Kidney glomerular epithelial cell (primary cell): ENCODE measurements around the gene TRIL.

Experiments
- DNase-seq: peaks from one replicate; lab custom pipeline; 2025; lab: John Stamatoyannopoulos, UW

Gene TRIL

GRCh38 chr7:28940741-28941384, 17.3 kb downstream of the TRIL start:
- no peak for DNase-seq

DNA sequence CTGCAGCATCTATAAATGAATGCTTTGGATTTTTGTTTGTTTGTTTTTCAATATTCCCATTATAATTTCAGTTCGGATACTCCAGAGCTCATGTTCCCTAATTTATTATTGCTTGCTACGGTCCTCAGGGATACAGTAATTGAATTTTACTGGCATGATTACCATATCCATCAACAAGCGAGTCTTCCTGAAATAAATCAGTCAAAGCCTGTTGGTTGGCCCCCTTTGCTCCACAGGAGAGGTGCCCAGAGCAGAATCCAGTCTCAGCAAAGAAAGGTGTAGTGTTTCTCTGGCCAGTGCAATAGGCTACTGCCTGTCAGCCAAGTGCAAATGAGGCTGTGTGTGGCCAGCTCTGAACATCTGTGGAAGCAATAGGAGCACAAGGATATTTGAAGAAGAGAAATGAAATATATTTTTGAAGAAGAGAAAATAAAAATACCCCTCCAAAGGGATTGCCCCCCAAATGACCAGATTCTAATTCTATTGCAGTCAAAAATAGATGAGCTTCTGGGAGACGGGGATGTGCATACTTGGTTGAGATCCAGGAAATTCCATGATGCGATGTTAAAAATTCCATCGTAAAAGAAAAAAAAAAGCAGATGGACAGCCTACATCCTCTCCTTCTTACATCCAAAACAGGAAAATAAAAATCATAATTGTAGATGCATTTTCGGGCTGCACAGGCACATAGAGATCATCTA, 18.1 kb downstream of the TRIL start:
- DNase-seq = no peak

DNA sequence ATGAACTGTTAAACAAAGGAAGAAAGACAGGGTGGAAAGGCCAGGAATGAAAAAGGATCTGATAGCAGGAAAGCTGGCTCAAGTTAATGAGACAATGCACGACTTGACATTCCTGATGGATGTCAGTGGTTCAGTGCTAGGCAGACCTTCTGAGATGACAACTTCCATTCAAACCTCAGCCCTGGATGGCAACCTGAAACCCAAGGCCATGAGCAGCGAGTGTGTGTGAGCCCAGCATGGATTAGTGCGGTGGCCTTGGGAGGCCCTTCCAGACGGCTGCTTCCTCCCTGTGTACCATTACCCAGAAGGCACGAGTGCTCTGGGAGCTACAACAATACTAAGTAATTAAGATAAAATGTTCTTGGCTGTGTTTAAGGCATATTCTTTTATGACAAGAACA, 18.8 kb downstream of the TRIL start:
- DNase-seq = no peak

GRCh38 chr7:28937619-28938018, 20.5 kb downstream of the TRIL start:
- DNase-seq = no peak

- DNase-seq = no peak
Observed at GRCh38 chr7:28937103-28937502, 21.0 kb downstream of the TRIL start.

DNA sequence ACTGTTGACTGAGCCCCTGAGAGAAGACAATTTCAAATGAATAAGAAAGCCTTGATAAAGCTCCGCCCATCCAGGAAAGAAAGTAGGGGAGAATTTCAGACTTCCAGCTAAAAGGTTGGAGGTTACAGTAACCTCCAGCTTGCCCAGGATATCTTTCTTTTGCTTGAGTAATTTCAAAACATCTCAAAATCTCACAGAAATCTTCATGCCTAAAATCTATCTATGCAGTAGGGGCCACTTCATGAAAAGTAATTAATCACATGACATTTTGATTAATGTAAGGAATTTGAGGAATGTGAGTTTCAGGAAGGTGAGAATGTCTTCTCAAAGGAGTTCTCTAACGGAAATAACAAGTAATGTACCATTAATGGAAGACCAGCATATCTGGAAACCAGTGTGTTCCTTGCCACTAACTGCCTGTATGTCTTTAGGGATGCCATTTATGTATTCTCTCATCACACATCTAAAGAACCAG, 24.2 kb downstream of the TRIL start:
- DNase-seq = peak; percentile 58

DNA sequence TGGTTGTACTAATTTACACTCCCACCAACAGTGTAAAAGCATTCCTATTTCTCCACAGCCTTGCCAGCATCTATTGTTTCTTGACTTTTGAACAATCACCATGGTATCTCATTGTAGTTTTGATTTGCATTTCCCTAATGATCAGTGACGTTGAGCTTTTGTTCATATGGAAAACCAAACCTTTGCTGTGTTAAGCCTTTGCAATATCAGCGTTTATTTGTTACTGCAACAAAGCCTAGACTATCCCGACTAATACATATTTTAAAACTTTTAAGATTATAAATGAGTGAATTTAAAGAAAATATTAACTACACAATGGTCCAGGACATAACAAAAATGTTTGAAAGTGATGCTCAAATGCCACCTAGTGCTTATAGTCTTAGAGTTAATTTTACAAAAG, 26.6 kb downstream of the TRIL start:
- DNase-seq = no peak

DNA sequence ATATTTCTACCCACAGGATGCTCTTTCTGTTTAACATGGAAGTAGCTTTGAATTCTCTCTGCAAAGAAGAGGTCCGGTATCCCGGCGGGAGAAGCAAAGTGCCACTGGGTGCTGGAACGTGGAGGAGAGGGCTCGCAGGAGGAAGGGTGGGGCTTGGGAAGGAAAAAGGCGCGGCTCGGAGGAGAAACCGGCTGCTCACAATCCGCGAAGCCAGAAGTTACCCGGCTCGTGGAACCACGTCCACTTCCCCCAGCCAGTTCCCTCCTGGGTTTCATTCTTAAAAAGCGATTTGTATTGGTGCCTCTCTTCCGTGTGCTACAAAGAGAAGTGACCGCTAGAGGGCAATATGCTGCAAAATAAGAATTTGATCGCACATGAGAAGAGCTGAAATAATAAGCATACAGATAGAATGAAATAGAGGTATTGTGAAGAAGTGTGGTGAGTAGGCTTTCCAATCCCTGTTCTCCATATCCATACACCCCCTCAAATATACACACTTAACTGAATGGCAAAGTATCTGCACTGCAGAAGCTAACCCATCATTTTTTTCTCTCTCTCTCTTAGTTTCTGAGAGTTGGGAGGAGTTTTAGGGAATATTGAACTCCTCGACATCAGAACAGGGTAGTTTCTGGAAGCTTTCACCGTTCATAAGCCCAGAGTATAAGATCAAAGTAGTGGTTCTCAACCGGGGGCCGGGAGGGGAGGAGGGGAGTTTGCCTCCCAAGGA, 31.1 kb downstream of the TRIL start:
- peak; percentile 93 for DNase-seq

DNA sequence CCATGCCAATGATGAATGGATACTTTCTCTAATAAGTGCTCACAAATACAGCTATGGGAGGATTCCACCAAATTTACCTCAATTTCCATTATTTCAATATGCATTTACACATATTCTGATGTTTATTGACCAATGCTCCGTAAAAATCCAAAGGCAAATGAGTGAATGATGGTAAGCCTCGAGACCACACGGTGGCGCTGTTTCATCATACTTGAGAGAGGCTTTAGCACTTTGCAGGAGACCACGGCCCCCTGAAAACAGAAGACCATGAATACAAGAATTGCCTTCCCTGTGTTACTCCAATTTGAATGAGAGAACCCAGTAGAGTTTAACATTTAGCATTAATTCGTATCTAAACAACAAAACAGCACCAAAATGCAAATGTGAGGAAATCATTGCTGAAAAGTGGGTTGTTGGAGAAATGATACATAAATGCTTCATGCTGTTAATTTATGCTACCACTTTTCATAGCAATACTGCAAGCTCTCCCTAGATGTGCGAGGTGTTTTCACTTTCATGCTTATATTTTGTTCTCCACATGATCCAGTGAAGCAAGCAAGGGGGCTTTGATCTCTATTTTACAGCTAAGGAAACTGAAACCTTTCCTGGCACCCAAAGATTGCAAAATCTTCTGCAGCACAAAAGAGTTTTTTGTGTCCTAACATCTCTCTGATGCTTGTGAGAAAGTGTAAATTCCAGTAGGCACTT, 35.4 kb downstream of the TRIL start:
- peak; percentile 45 for DNase-seq

DNA sequence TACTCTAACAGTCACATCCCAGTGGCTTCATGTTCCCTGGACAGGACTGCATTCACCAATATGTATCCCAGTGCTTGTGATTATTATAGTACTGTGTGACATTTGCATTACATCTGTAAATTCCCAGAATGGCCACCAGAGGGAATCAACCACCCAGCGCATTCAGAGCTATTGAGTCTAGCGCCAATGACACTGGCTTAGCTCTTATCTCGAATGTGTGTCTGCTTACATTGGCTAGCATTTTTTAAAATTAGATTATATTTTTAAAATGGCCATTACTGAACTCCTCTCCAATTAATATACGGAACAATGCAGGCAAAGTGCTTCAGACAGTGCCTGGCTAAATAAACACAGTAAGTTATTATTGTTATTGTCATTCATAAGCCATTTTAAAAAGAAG, 36.3 kb downstream of the TRIL start:
- peak; percentile 52 for DNase-seq

- no peak for DNase-seq
Observed at GRCh38 chr7:28920424-28920823, 37.7 kb downstream of the TRIL start.

GRCh38 chr7:28919510-28919909, 38.6 kb downstream of the TRIL start:
- no peak for DNase-seq

DNA sequence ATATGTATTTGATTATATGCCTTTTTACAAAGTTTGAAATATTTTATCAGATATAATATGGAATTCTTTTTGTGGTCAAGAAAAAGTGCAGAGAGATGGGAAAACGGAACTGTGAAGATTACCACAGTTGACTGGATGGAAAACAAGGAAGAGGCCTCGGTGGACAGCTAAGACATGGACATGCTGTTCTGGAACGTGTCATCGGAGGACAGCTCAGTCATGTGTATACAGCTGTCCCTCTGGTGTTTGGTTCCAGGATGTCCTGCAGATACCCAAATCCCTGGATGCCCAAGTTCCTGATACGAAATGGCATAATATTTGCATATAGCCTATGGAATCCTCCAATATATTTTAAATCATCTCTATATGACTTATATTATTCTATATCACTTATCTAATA, 49.4 kb downstream of the TRIL start:
- no peak for DNase-seq

DNA sequence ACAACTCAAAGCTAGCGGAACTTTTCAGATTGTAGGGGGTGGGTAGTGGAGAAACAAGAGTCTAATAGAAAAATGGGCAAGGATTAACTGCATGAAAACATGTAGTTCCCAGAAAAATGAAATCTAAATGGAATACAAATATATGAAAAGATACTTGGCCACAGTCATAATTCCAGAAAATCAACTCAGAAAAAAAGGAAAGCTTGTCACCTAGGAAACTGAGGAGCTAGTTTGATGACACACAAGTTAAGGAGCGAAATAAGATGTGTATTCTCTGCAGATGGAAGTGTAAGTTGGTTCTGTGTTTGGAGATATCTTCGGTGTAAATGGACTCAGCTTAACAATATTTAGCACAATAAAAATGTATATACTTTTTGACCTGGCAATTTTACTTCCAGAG, 52.7 kb downstream of the TRIL start:
- no peak for DNase-seq

- DNase-seq = no peak
Observed at GRCh38 chr7:28904578-28905048, 53.5 kb downstream of the TRIL start.

- no peak for DNase-seq
Observed at GRCh38 chr7:28903730-28904577, 54.2 kb downstream of the TRIL start.
